ENCODE data around the gene CCNQ. TPM values are rescaled to one million over a fixed set of nuclear protein-coding genes. Genes with fewer than 3 reads are reported as not detected.

Gene CCNQ
- total and polyA plus RNA-seq, 4 donors, result 8.9 to 14.7 (median 9.8) TPM

DNA sequence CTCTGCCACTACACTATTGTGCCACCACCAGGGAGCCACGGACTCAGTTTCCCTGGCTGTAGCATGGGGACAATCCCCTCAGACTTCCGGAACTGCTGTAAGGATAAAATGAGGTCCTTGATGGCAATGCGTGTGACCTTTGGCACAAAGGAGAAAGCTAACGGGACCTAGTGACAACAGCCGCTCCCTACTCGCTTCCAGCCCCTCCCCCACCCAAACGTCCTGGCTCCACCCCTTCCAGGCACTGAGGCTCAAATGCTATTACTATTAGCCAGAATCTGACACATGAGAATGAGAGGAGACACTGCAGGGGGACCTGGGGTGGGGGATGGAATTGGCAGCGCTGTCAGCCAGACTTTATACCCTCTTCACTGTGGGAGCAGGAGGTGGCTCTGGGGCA, 42.7 kb upstream of the CCNQ start:
- no peak for TF ChIP-seq YY1 (IDR thresholded peaks at IDR 0.05)
- no peak for TF ChIP-seq ZBTB33 (IDR thresholded peaks at IDR 0.05)
- TF ChIP-seq, protein P1, sequence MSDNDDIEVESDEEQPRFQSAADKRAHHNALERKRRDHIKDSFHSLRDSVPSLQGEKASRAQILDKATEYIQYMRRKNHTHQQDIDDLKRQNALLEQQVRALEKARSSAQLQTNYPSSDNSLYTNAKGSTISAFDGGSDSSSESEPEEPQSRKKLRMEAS (IDR thresholded peaks at IDR 0.05), result no peak
- no peak for TF ChIP-seq TAF1 (conservative IDR thresholded peaks at IDR 0.05)
- TF ChIP-seq JUND (IDR thresholded peaks at IDR 0.05), result no peak
- TF ChIP-seq RAD21 (IDR thresholded peaks at IDR 0.05), result no peak
- no peak for TF ChIP-seq FOXA1 (IDR thresholded peaks at IDR 0.05)
- TF ChIP-seq, protein P2, sequence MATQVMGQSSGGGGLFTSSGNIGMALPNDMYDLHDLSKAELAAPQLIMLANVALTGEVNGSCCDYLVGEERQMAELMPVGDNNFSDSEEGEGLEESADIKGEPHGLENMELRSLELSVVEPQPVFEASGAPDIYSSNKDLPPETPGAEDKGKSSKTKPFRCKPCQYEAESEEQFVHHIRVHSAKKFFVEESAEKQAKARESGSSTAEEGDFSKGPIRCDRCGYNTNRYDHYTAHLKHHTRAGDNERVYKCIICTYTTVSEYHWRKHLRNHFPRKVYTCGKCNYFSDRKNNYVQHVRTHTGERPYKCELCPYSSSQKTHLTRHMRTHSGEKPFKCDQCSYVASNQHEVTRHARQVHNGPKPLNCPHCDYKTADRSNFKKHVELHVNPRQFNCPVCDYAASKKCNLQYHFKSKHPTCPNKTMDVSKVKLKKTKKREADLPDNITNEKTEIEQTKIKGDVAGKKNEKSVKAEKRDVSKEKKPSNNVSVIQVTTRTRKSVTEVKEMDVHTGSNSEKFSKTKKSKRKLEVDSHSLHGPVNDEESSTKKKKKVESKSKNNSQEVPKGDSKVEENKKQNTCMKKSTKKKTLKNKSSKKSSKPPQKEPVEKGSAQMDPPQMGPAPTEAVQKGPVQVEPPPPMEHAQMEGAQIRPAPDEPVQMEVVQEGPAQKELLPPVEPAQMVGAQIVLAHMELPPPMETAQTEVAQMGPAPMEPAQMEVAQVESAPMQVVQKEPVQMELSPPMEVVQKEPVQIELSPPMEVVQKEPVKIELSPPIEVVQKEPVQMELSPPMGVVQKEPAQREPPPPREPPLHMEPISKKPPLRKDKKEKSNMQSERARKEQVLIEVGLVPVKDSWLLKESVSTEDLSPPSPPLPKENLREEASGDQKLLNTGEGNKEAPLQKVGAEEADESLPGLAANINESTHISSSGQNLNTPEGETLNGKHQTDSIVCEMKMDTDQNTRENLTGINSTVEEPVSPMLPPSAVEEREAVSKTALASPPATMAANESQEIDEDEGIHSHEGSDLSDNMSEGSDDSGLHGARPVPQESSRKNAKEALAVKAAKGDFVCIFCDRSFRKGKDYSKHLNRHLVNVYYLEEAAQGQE (IDR thresholded peaks at IDR 0.05), result no peak
- no peak for TF ChIP-seq HNF4A (conservative IDR thresholded peaks at IDR 0.05)
- TF ChIP-seq FOXA2 (IDR thresholded peaks at IDR 0.05), result no peak
- no peak for TF ChIP-seq NR2F2 (IDR thresholded peaks at IDR 0.05)
- TF ChIP-seq RXRA (IDR thresholded peaks at IDR 0.05), result no peak
- no peak for TF ChIP-seq GABPA (IDR thresholded peaks at IDR 0.05 in 1 of 2, conservative IDR thresholded peaks at IDR 0.05 in 1 of 2)
- TF ChIP-seq, protein P3, sequence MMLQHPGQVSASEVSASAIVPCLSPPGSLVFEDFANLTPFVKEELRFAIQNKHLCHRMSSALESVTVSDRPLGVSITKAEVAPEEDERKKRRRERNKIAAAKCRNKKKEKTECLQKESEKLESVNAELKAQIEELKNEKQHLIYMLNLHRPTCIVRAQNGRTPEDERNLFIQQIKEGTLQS (IDR thresholded peaks at IDR 0.05), result no peak
- TF ChIP-seq EGR1 (IDR thresholded peaks at IDR 0.05; ENCODE audit: low read depth in 2 of 2), result no peak
- no peak for TF ChIP-seq SP1 (IDR thresholded peaks at IDR 0.05)
- H3K9ac ChIP-seq (ENCODE audit: low read depth in 1 of 2, low read length in 2 of 2), result no peak overlapping the region
- H3K27ac ChIP-seq (ENCODE audit: low read depth in 1 of 2, low read length in 2 of 2), result no peak overlapping the region
- no peaks in the 10 kb centered on the region for H3K36me3 ChIP-seq (ENCODE audit: control insufficient read depth in 4 of 4, insufficient read depth in 3 of 4, low read depth in 1 of 4, low read length in 3 of 4)
- no peak overlapping the region for H3K4me3 ChIP-seq (ENCODE audit: low read depth in 1 of 3, low read length in 3 of 3)
- H3K9me3 ChIP-seq (ENCODE audit: control insufficient read depth in 4 of 4, low read length in 3 of 4), result no peaks in the 10 kb centered on the region
- no peak for DNase-seq (ENCODE audit: low spot score)
- H3K4me1 ChIP-seq (ENCODE audit: control insufficient read depth in 4 of 4, insufficient read depth in 4 of 4, low read length in 3 of 4), result peaks cover 5 to 19% (median 6%) of the 10 kb centered on the region in 4 donors
- H3K27me3 ChIP-seq (ENCODE audit: control insufficient read depth in 4 of 4, insufficient read depth in 4 of 4, low read length in 3 of 4), result peaks cover 0 to 3% (median under 1%) of the 10 kb centered on the region in 4 donors
- WGBS, result 8% methylated on average over 8 of the region's 8 CpGs

DNA sequence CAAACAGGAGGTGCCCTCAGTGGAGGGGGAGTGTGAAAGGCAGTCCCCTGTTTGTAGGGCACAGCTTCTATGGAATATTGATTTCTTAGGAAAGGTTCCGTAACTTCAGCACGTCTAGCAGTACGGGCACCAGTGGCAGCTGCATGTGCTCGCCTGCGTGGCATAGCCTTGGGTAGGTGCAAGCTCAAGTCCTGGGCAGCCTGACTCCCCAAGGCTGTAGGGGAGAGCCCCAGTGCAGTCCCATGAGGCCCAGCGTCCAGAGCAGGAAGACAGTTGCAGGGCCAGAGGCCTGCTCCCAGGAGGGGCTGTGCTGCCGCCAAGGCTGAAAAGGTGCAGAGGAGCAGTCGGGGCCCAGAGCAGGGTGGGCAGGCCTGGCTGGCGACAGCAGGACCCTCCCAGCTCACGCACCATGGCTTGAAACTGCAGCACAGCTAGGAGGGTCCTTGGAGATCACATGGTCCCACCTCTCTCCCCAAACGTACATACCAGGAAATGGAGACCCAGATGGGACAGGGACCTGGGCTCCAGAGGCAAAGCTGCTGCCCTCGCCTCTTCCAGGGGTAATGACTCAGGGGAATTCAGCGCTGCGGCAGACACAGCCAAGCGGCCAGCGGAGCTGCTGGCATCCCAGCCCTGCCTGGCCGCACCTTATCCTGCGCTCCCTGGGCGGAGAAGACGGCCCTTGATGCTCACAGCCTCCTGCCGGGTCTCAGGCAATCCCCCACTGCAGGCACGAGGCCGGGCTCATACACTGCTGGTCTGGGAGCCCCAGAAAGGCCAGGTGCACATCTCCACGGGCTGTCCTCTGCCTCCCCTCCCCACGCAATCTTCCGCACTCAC, 42.0 kb upstream of the CCNQ start:
- Histone ChIP-seq H3K9me3 (ENCODE audit: control insufficient read depth in 4 of 4, low read length in 3 of 4) (no peaks in the 10 kb centered on the region), H3K4me3 (ENCODE audit: low read depth in 1 of 3, low read length in 3 of 3) (no peak overlapping the region), H3K9ac (ENCODE audit: low read depth in 1 of 2, low read length in 2 of 2) (no peak overlapping the region), H3K27ac (ENCODE audit: low read depth in 1 of 2, low read length in 2 of 2) (no peak overlapping the region), H3K36me3 (ENCODE audit: control insufficient read depth in 4 of 4, insufficient read depth in 3 of 4, low read depth in 1 of 4, low read length in 3 of 4) (no peaks in the 10 kb centered on the region), H3K27me3 (ENCODE audit: control insufficient read depth in 4 of 4, insufficient read depth in 4 of 4, low read length in 3 of 4) (peaks cover 0 to 3% (median under 1%) of the 10 kb centered on the region in 4 donors), H3K4me1 (ENCODE audit: control insufficient read depth in 4 of 4, insufficient read depth in 4 of 4, low read length in 3 of 4) (peaks cover 3 to 19% (median 6%) of the 10 kb centered on the region in 4 donors)
- WGBS, result 59% methylated on average over 26 of the region's 26 CpGs
- no peak for DNase-seq (ENCODE audit: low spot score)
- no peak for TF ChIP-seq NR2F2 (IDR thresholded peaks at IDR 0.05)
- TF ChIP-seq GABPA (IDR thresholded peaks at IDR 0.05 in 1 of 2, conservative IDR thresholded peaks at IDR 0.05 in 1 of 2), result no peak
- TF ChIP-seq JUND (IDR thresholded peaks at IDR 0.05), result no peak
- TF ChIP-seq, protein P2 (IDR thresholded peaks at IDR 0.05), result no peak
- TF ChIP-seq HNF4A (conservative IDR thresholded peaks at IDR 0.05), result no peak
- TF ChIP-seq RXRA (IDR thresholded peaks at IDR 0.05), result no peak
- TF ChIP-seq HNF4G (IDR thresholded peaks at IDR 0.05), result no peak
- TF ChIP-seq SP1 (IDR thresholded peaks at IDR 0.05), result no peak
- no peak for TF ChIP-seq FOXA1 (IDR thresholded peaks at IDR 0.05)

Data from liver (tissue), 9 donors.